Esophagus squamous epithelium (tissue), 5 donors: ENCODE results near the gene DRAXIN. TPM values are rescaled to one million over a fixed set of nuclear protein-coding genes. Genes with fewer than 3 reads are reported as not detected.

Experiments used
- DNase-seq: peaks from one replicate; lab custom pipeline; 2025; lab: John Stamatoyannopoulos, UW
- H3K27ac ChIP-seq, 4 donors: fragments of 200-600 bp; sonication (generic); one replicate each; pipeline ENCODE4 v1.5.1; 2016 to 2019; ENCODE audit warnings: mild to moderate bottlenecking in 1 of 4
- H3K27me3 ChIP-seq, 4 donors: fragments of 200-600 bp; sonication (generic); 1 replicate in 3 of 4; 2 replicates in 1 of 4; pipeline versions ENCODE4 v1.5.1 to v1.6.0; 2017 to 2021; ENCODE audit warnings: antibody characterized with exemption in 1 of 4
- H3K36me3 ChIP-seq, 3 donors: fragments of 200-600 bp; sonication (generic); one replicate each; pipeline ENCODE4 v1.5.1; 2016 to 2019
- H3K4me1 ChIP-seq, 3 donors: fragments of 200-600 bp; sonication (generic); one replicate each; pipeline ENCODE4 v1.5.1; 2017 to 2019
- H3K4me3 ChIP-seq, 4 donors: fragments of 200-600 bp; sonication (generic); 1 replicate in 3 of 4; 2 replicates in 1 of 4; pipeline ENCODE4 v1.5.1; 2016 to 2019; ENCODE audit warnings: mild to moderate bottlenecking in 2 of 4, moderate library complexity in 1 of 4
- H3K9me3 ChIP-seq, 3 donors: fragments of 200-600 bp; sonication (generic); one replicate each; pipeline ENCODE4 v1.5.1; 2016 to 2019
- CTCF ChIP-seq, 6 experiments: fragments of 450-650 bp in 4 of 6; fragments of 200-600 bp in 2 of 6; sonication (generic) in 2 of 6; IDR thresholded peaks; one replicate each; pipeline ENCODE4 v1.5.1; 2016 to 2019; ENCODE audit warnings: antibody characterized with exemption in 6 of 6, mild to moderate bottlenecking in 4 of 6, moderate library complexity in 4 of 6
- POLR2A ChIP-seq, 4 donors: fragments of 450-650 bp; IDR thresholded peaks; one replicate each; pipeline ENCODE4 v1.6.1; 2017; ENCODE audit warnings: antibody characterized with exemption in 4 of 4, mild to moderate bottlenecking in 4 of 4, moderate library complexity in 3 of 4
- WGBS, 2 donors: methylation state at CpG; one replicate each; pipeline ENCODE4 v1.1.5; 2018; 5-methylcytosine and 5-hydroxymethylcytosine counted together
- intact Hi-C: fragments of 100-400 bp; cut with DNase I; formaldehyde crosslinking; loops from one replicate; pipeline ENCODE4 v1.15.0; 2022
- total RNA-seq, 4 donors: library from RNA; depleted of rRNA; stranded (reverse); fragments of >200 nt; gene quantifications; one replicate each; pipeline ENCODE4 v1.1.0, GENCODE V29; 2016
- donor health status: DM: yes; HTN: yes; CAD: no.

DRAXIN gene
- total RNA-seq, 4 donors from 2014 or later: not detected

GRCh38 chr1:11654939-11655808 lies 36.3 kb upstream of the DRAXIN start:
- Histone ChIP-seq H3K36me3 (peaks cover 0 to 36% (median 7%) of the 10 kb centered on the region in 3 donors), H3K27ac (peak overlapping the region; percentile 76 to 80 (median 79)), H3K27me3 (peaks cover 0 to 10% (median 0%) of the 10 kb centered on the region in 4 donors), H3K4me3 (peak overlapping the region; percentile 53 to 85 (median 78)), H3K9me3 (no peaks in the 10 kb centered on the region), H3K4me1 (peaks cover 9 to 39% (median 12%) of the 10 kb centered on the region in 3 donors)
- intact Hi-C loops: loop anchor here (5.0 kb wide), 1 partner anchor 67 kb away; no protein-coding TSS in a partner anchor
- TF ChIP-seq CTCF (IDR thresholded peaks at IDR 0.05) (no peak), POLR2A (IDR thresholded peaks at IDR 0.05) (no peak)
- 0 to 30% methylated on average over 3 to 4 of the region's 45 CpGs for WGBS, 2 donors
- no peak for DNase-seq

- H3K4me1 ChIP-seq: peaks cover 9 to 29% (median 12%) of the 10 kb centered on the region in 3 donors
- TF ChIP-seq POLR2A (IDR thresholded peaks at IDR 0.05) (no peak), CTCF (IDR thresholded peaks at IDR 0.05) (no peak)
- no peak overlapping the region for H3K4me3 ChIP-seq
- 75 to 77% methylated on average over 6 of the region's 6 CpGs for WGBS, 2 donors
- H3K9me3 ChIP-seq: no peaks in the 10 kb centered on the region
- H3K27me3 ChIP-seq: no peaks in the 10 kb centered on the region
- DNase-seq: no peak
- intact Hi-C loops: no loop called here
- H3K27ac ChIP-seq: no peak overlapping the region
- H3K36me3 ChIP-seq: peaks cover 3 to 60% (median 7%) of the 10 kb centered on the region in 3 donors
These were observed 33.9 kb upstream of the DRAXIN start for GRCh38 chr1:11657654-11658053.

- Histone ChIP-seq H3K27me3 (no peaks in the 10 kb centered on the region), H3K36me3 (peaks cover 3 to 61% (median 7%) of the 10 kb centered on the region in 3 donors), H3K4me1 (peaks cover 9 to 25% (median 12%) of the 10 kb centered on the region in 3 donors), H3K9me3 (no peaks in the 10 kb centered on the region), H3K27ac (no peak overlapping the region), H3K4me3 (no peak overlapping the region)
- 88 to 93% methylated on average over 4 to 6 of the region's 23 CpGs for WGBS, 2 donors
- no peak for TF ChIP-seq CTCF (IDR thresholded peaks at IDR 0.05)
- no peak for TF ChIP-seq POLR2A (IDR thresholded peaks at IDR 0.05)
- intact Hi-C loops: no loop called here
- DNase-seq: no peak
These were observed 33.0 kb upstream of the DRAXIN start for GRCh38 chr1:11658542-11658941.

GRCh38 chr1:11659748-11660147 lies 31.8 kb upstream of the DRAXIN start:
- no peak overlapping the region for H3K27ac ChIP-seq
- no peak overlapping the region for H3K4me3 ChIP-seq
- TF ChIP-seq CTCF (IDR thresholded peaks at IDR 0.05) (no peak), POLR2A (IDR thresholded peaks at IDR 0.05) (no peak)
- DNase-seq: no peak
- H3K9me3 ChIP-seq: no peaks in the 10 kb centered on the region
- 88% methylated on average over 4 of the region's 4 CpGs for WGBS, 2 donors
- H3K36me3 ChIP-seq: peaks cover 3 to 61% (median 7%) of the 10 kb centered on the region in 3 donors
- H3K27me3 ChIP-seq: no peaks in the 10 kb centered on the region
- intact Hi-C loops: no loop called here
- H3K4me1 ChIP-seq: peaks cover 11 to 24% (median 14%) of the 10 kb centered on the region in 3 donors

- H3K27ac ChIP-seq: no peak overlapping the region
- no peaks in the 10 kb centered on the region for H3K9me3 ChIP-seq
- peaks cover 2 to 16% (median 3%) of the 10 kb centered on the region in 3 donors for H3K4me1 ChIP-seq
- H3K36me3 ChIP-seq: peaks cover 3 to 61% (median 7%) of the 10 kb centered on the region in 3 donors
- TF ChIP-seq POLR2A (IDR thresholded peaks at IDR 0.05) (no peak), CTCF (IDR thresholded peaks at IDR 0.05) (no peak)
- H3K4me3 ChIP-seq: no peak overlapping the region
- DNase-seq: no peak
- no peaks in the 10 kb centered on the region for H3K27me3 ChIP-seq
- intact Hi-C loops: no loop called here
- 74 to 87% methylated on average over 10 to 11 of the region's 17 CpGs for WGBS, 2 donors
These were observed 30.4 kb upstream of the DRAXIN start for GRCh38 chr1:11661103-11661502.
